ENCODE data around the gene SULF2.
"Not testable (repeated sequence)": the region's sequence is repeated elsewhere in the genome, so short reads cannot be mapped to it uniquely, and the experiment has no call there.

Gene SULF2

GRCh38 chr20:47802975-47803374 lies 17.7 kb upstream of the SULF2 start:
- Histone ChIP-seq H3K9ac (ENCODE audit: low read depth, low read length) (no peak overlapping the region), H3K36me3 (ENCODE audit: control insufficient read depth, insufficient read depth, low read length) (no peaks in the 10 kb centered on the region), H3K9me3 (ENCODE audit: control insufficient read depth, insufficient read depth, low read length) (no peaks in the 10 kb centered on the region), H3K27me3 (ENCODE audit: control insufficient read depth, insufficient read depth, low read length) (peaks cover 16% of the 10 kb centered on the region), H3K4me1 (ENCODE audit: control insufficient read depth, insufficient read depth, low read length) (peaks cover 9% of the 10 kb centered on the region), H3K4me3 (ENCODE audit: low read depth, low read length) (no peak overlapping the region)

GRCh38 chr20:47802226-47802920 lies 17.1 kb upstream of the SULF2 start:
- Histone ChIP-seq H3K4me3 (ENCODE audit: low read depth, low read length) (no peak overlapping the region), H3K27me3 (ENCODE audit: control insufficient read depth, insufficient read depth, low read length) (peaks cover 16% of the 10 kb centered on the region), H3K36me3 (ENCODE audit: control insufficient read depth, insufficient read depth, low read length) (no peaks in the 10 kb centered on the region)

GRCh38 chr20:47801759-47802158 lies 16.5 kb upstream of the SULF2 start:
- H3K9ac ChIP-seq (ENCODE audit: low read depth, low read length) = no peak overlapping the region
- peaks cover 9% of the 10 kb centered on the region for H3K4me1 ChIP-seq (ENCODE audit: control insufficient read depth, insufficient read depth, low read length)
- no peak overlapping the region for H3K4me3 ChIP-seq (ENCODE audit: low read depth, low read length)
- peaks cover 13% of the 10 kb centered on the region for H3K27me3 ChIP-seq (ENCODE audit: control insufficient read depth, insufficient read depth, low read length)
- H3K9me3 ChIP-seq (ENCODE audit: control insufficient read depth, insufficient read depth, low read length) = no peaks in the 10 kb centered on the region
- no peaks in the 10 kb centered on the region for H3K36me3 ChIP-seq (ENCODE audit: control insufficient read depth, insufficient read depth, low read length)

More at GRCh38 chr20:47802226-47802920, 17.1 kb upstream of the SULF2 start:
- no peaks in the 10 kb centered on the region for H3K9me3 ChIP-seq (ENCODE audit: control insufficient read depth, insufficient read depth, low read length)
- no peak overlapping the region for H3K9ac ChIP-seq (ENCODE audit: low read depth, low read length)
- peaks cover 9% of the 10 kb centered on the region for H3K4me1 ChIP-seq (ENCODE audit: control insufficient read depth, insufficient read depth, low read length)

GRCh38 chr20:47801079-47801478 lies 15.8 kb upstream of the SULF2 start:
- peaks cover 9% of the 10 kb centered on the region for H3K4me1 ChIP-seq (ENCODE audit: control insufficient read depth, insufficient read depth, low read length)
- H3K4me3 ChIP-seq (ENCODE audit: low read depth, low read length) = no peak overlapping the region
- peaks cover 7% of the 10 kb centered on the region for H3K27me3 ChIP-seq (ENCODE audit: control insufficient read depth, insufficient read depth, low read length)
- H3K9ac ChIP-seq (ENCODE audit: low read depth, low read length) = no peak overlapping the region
- no peaks in the 10 kb centered on the region for H3K36me3 ChIP-seq (ENCODE audit: control insufficient read depth, insufficient read depth, low read length)
- H3K9me3 ChIP-seq (ENCODE audit: control insufficient read depth, insufficient read depth, low read length) = no peaks in the 10 kb centered on the region

GRCh38 chr20:47800623-47801022 lies 15.3 kb upstream of the SULF2 start:
- Histone ChIP-seq H3K4me1 (ENCODE audit: control insufficient read depth, insufficient read depth, low read length) (peaks cover 7% of the 10 kb centered on the region), H3K4me3 (ENCODE audit: low read depth, low read length) (no peak overlapping the region), H3K27me3 (ENCODE audit: control insufficient read depth, insufficient read depth, low read length) (peaks cover 2% of the 10 kb centered on the region), H3K9me3 (ENCODE audit: control insufficient read depth, insufficient read depth, low read length) (no peaks in the 10 kb centered on the region), H3K9ac (ENCODE audit: low read depth, low read length) (no peak overlapping the region), H3K36me3 (ENCODE audit: control insufficient read depth, insufficient read depth, low read length) (no peaks in the 10 kb centered on the region)

- peaks cover 2% of the 10 kb centered on the region for H3K27me3 ChIP-seq (ENCODE audit: control insufficient read depth, insufficient read depth, low read length)
- H3K36me3 ChIP-seq (ENCODE audit: control insufficient read depth, insufficient read depth, low read length) = no peaks in the 10 kb centered on the region
- H3K4me3 ChIP-seq (ENCODE audit: low read depth, low read length) = no peak overlapping the region
- peaks cover 2% of the 10 kb centered on the region for H3K4me1 ChIP-seq (ENCODE audit: control insufficient read depth, insufficient read depth, low read length)
- no peak overlapping the region for H3K9ac ChIP-seq (ENCODE audit: low read depth, low read length)
- H3K9me3 ChIP-seq (ENCODE audit: control insufficient read depth, insufficient read depth, low read length) = no peaks in the 10 kb centered on the region
Measured at GRCh38 chr20:47799116-47799715, 13.9 kb upstream of the SULF2 start.

GRCh38 chr20:47796971-47797370 lies 11.7 kb upstream of the SULF2 start:
- no peaks in the 10 kb centered on the region for H3K9me3 ChIP-seq (ENCODE audit: control insufficient read depth, insufficient read depth, low read length)
- H3K27me3 ChIP-seq (ENCODE audit: control insufficient read depth, insufficient read depth, low read length) = no peaks in the 10 kb centered on the region
- no peak overlapping the region for H3K4me3 ChIP-seq (ENCODE audit: low read depth, low read length)
- H3K9ac ChIP-seq (ENCODE audit: low read depth, low read length) = no peak overlapping the region
- no peaks in the 10 kb centered on the region for H3K36me3 ChIP-seq (ENCODE audit: control insufficient read depth, insufficient read depth, low read length)
- H3K4me1 ChIP-seq (ENCODE audit: control insufficient read depth, insufficient read depth, low read length) = no peaks in the 10 kb centered on the region

GRCh38 chr20:47795214-47795907 lies 10.1 kb upstream of the SULF2 start:
- Histone ChIP-seq H3K27me3 (ENCODE audit: control insufficient read depth, insufficient read depth, low read length) (no peaks in the 10 kb centered on the region), H3K9ac (ENCODE audit: low read depth, low read length) (no peak overlapping the region), H3K4me3 (ENCODE audit: low read depth, low read length) (no peak overlapping the region), H3K4me1 (ENCODE audit: control insufficient read depth, insufficient read depth, low read length) (no peaks in the 10 kb centered on the region), H3K9me3 (ENCODE audit: control insufficient read depth, insufficient read depth, low read length) (no peaks in the 10 kb centered on the region), H3K36me3 (ENCODE audit: control insufficient read depth, insufficient read depth, low read length) (no peaks in the 10 kb centered on the region)

- H3K4me1 ChIP-seq (ENCODE audit: control insufficient read depth, insufficient read depth, low read length); H3K27me3 ChIP-seq (ENCODE audit: control insufficient read depth, insufficient read depth, low read length); H3K9me3 ChIP-seq (ENCODE audit: control insufficient read depth, insufficient read depth, low read length); H3K36me3 ChIP-seq (ENCODE audit: control insufficient read depth, insufficient read depth, low read length); H3K9ac ChIP-seq (ENCODE audit: low read depth, low read length); H3K4me3 ChIP-seq (ENCODE audit: low read depth, low read length): not testable (repeated sequence)
Measured at GRCh38 chr20:47794264-47794663, 9.0 kb upstream of the SULF2 start.

GRCh38 chr20:47792021-47792618 lies 6.8 kb upstream of the SULF2 start:
- H3K4me1 ChIP-seq (ENCODE audit: control insufficient read depth, insufficient read depth, low read length) = no peaks in the 10 kb centered on the region
- no peak overlapping the region for H3K9ac ChIP-seq (ENCODE audit: low read depth, low read length)
- H3K4me3 ChIP-seq (ENCODE audit: low read depth, low read length) = no peak overlapping the region
- H3K27me3 ChIP-seq (ENCODE audit: control insufficient read depth, insufficient read depth, low read length) = peaks cover 4% of the 10 kb centered on the region
- no peaks in the 10 kb centered on the region for H3K9me3 ChIP-seq (ENCODE audit: control insufficient read depth, insufficient read depth, low read length)
- no peaks in the 10 kb centered on the region for H3K36me3 ChIP-seq (ENCODE audit: control insufficient read depth, insufficient read depth, low read length)

GRCh38 chr20:47791084-47791599 lies 5.9 kb upstream of the SULF2 start:
- Histone ChIP-seq H3K9me3 (ENCODE audit: control insufficient read depth, insufficient read depth, low read length) (no peaks in the 10 kb centered on the region), H3K9ac (ENCODE audit: low read depth, low read length) (no peak overlapping the region), H3K4me1 (ENCODE audit: control insufficient read depth, insufficient read depth, low read length) (no peaks in the 10 kb centered on the region), H3K4me3 (ENCODE audit: low read depth, low read length) (no peak overlapping the region), H3K27me3 (ENCODE audit: control insufficient read depth, insufficient read depth, low read length) (peaks cover 11% of the 10 kb centered on the region), H3K36me3 (ENCODE audit: control insufficient read depth, insufficient read depth, low read length) (no peaks in the 10 kb centered on the region)

All from iPS-15b (cell line).